ENCODE results near the gene PRDM15.

- TF ChIP-seq CTCF (IDR thresholded peaks at IDR 0.05; ENCODE audit: low read depth, low read length) (no peak), EZH2phosphoT487 (IDR thresholded peaks at IDR 0.05; ENCODE audit: low read depth) (no peak)
Observed at GRCh38 chr21:41837756-41838297, 41.3 kb downstream of the PRDM15 start.

Measured in OCI-LY3 (cell line).